NT2/D1 (cell line): ENCODE data around the gene OR2A42.
"Not testable (repeated sequence)": the region's sequence is repeated elsewhere in the genome, so short reads cannot be mapped to it uniquely, and the experiment has no call there.

Experiments
- YY1 ChIP-seq: IDR thresholded peaks from 2 replicates; pipeline ENCODE4 v1.6.1; 2011; ENCODE audit not compliant: insufficient read length, insufficient read depth
- ZNF274 ChIP-seq: IDR thresholded peaks from 2 replicates; pipeline ENCODE4 v1.6.1; 2011; ENCODE audit warnings: mild to moderate bottlenecking, low read depth, low read length

DNA sequence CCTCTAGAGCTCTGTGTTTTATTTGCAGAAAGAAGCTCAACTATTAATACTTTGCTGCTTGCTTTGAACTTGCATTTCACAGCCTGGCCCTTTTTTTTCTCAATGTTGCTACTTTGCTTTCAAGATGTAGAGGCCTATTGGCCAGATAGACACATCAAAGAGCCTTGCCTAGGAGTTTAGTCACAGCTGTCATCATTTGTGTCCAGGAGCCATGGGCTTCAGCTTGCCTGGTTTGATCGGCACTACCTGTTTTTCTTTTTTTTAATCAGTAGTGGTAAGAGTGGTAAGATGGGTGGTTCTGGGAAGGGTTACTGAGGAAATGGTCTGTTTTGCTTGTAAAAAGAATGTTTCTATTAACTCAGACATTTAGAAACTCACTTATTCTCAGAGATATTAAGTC is 37.4 kb downstream of the OR2A42 start:
- TF ChIP-seq ZNF274, YY1: not testable (repeated sequence)
